ENCODE data around the gene TEX44.

Gene TEX44

GRCh38 chr2:231611273-231612108 is 18.8 kb downstream of the TEX44 start:
- ChIA-PET CTCF (interaction anchor here (0.5 to 4.0 kb wide), 9 partner anchors 10 to 192 kb away, joined by 3 to 37 read pairs (median 4); partner anchors contain the start of gene PTMA), POLR2A (interaction anchor here (1.2 to 4.0 kb wide), 2 partner anchors 62 to 104 kb away, joined by 3 to 44 read pairs; no protein-coding TSS in a partner anchor)
- DNase-seq (ENCODE audit: extremely low spot score), result no peak
- TF ChIP-seq FOXA1 (IDR thresholded peaks at IDR 0.05) (no peak), PKNOX1 (IDR thresholded peaks at IDR 0.05) (no peak), TARDBP (IDR thresholded peaks at IDR 0.05) (no peak), ELF4 (IDR thresholded peaks at IDR 0.05) (no peak), SUZ12 (IDR thresholded peaks at IDR 0.05) (no peak), FOXK2 (IDR thresholded peaks at IDR 0.05) (no peak), SP1 (IDR thresholded peaks at IDR 0.05) (no peak), ARNT (IDR thresholded peaks at IDR 0.05) (no peak), L3MBTL2 (conservative IDR thresholded peaks at IDR 0.05) (no peak), FOXM1 (IDR thresholded peaks at IDR 0.05; ENCODE audit: borderline replicate concordance) (no peak), NFRKB (IDR thresholded peaks at IDR 0.05) (no peak)

- TF ChIP-seq L3MBTL2 (conservative IDR thresholded peaks at IDR 0.05), result no peak
- TF ChIP-seq CTBP1 (IDR thresholded peaks at IDR 0.05; ENCODE audit: borderline replicate concordance), result no peak
- no peak for TF ChIP-seq ZNF384 (IDR thresholded peaks at IDR 0.05)
- no peak for TF ChIP-seq PKNOX1 (IDR thresholded peaks at IDR 0.05)
- TF ChIP-seq LEF1 (IDR thresholded peaks at IDR 0.05; ENCODE audit: borderline replicate concordance), result no peak
- no peak for TF ChIP-seq TARDBP (IDR thresholded peaks at IDR 0.05)
- TF ChIP-seq FOXK2 (IDR thresholded peaks at IDR 0.05), result no peak
- no peak for TF ChIP-seq ELF4 (IDR thresholded peaks at IDR 0.05)
- TF ChIP-seq FOXA1 (IDR thresholded peaks at IDR 0.05), result no peak
- TF ChIP-seq FOXM1 (IDR thresholded peaks at IDR 0.05; ENCODE audit: borderline replicate concordance), result no peak
- no peak for TF ChIP-seq BHLHE40 (IDR thresholded peaks at IDR 0.05; ENCODE audit: borderline replicate concordance)
- TF ChIP-seq HDGF (IDR thresholded peaks at IDR 0.05; ENCODE audit: borderline replicate concordance), result no peak
- no peak for TF ChIP-seq SP1 (IDR thresholded peaks at IDR 0.05)
- no peak for DNase-seq (ENCODE audit: extremely low spot score)
- ChIA-PET POLR2A (interaction anchor here (1.2 to 4.0 kb wide), 3 partner anchors 61 to 103 kb away, joined by 3 to 44 read pairs (median 8); no protein-coding TSS in a partner anchor), CTCF (interaction anchor here (0.5 to 4.0 kb wide), 9 partner anchors 11 to 191 kb away, joined by 3 to 37 read pairs (median 4); partner anchors contain the start of gene PTMA)
Measured at GRCh38 chr2:231612109-231612455, 19.4 kb downstream of the TEX44 start.

- ChIA-PET POLR2A (interaction anchor here (1.2 to 4.0 kb wide), 11 partner anchors 8 to 149 kb away, joined by 3 to 44 read pairs (median 8); partner anchors contain the start of gene NCL), CTCF (interaction anchor here (0.5 to 4.0 kb wide), 10 partner anchors 11 to 191 kb away, joined by 3 to 37 read pairs (median 4); partner anchors contain the start of gene PTMA)
- DNase-seq (ENCODE audit: extremely low spot score), result peak; percentile 89
- peak; percentile 37 for TF ChIP-seq L3MBTL2 (conservative IDR thresholded peaks at IDR 0.05)
- TF ChIP-seq NFRKB (IDR thresholded peaks at IDR 0.05), result no peak
- peak; percentile 74 for TF ChIP-seq FOXM1 (IDR thresholded peaks at IDR 0.05; ENCODE audit: borderline replicate concordance)
- no peak for TF ChIP-seq ZNF384 (IDR thresholded peaks at IDR 0.05)
Measured at GRCh38 chr2:231612456-231613330, 20.0 kb downstream of the TEX44 start.

GRCh38 chr2:231613331-231613662 is 20.6 kb downstream of the TEX44 start:
- no peak for DNase-seq (ENCODE audit: extremely low spot score)
- CTCF ChIA-PET, result interaction anchor here (0.6 to 4.0 kb wide), 4 partner anchors 10 to 101 kb away, joined by 4 to 37 read pairs (median 14); no protein-coding TSS in a partner anchor
- no peak for TF ChIP-seq FOXA1 (IDR thresholded peaks at IDR 0.05)
- TF ChIP-seq ZNF384 (IDR thresholded peaks at IDR 0.05), result no peak
- no peak for TF ChIP-seq L3MBTL2 (conservative IDR thresholded peaks at IDR 0.05)
- no peak for TF ChIP-seq SP1 (IDR thresholded peaks at IDR 0.05)
- no peak for TF ChIP-seq CTBP1 (IDR thresholded peaks at IDR 0.05; ENCODE audit: borderline replicate concordance)
- TF ChIP-seq FOXK2 (IDR thresholded peaks at IDR 0.05), result no peak
- TF ChIP-seq PKNOX1 (IDR thresholded peaks at IDR 0.05), result no peak
- TF ChIP-seq ELF4 (IDR thresholded peaks at IDR 0.05), result no peak
- no peak for TF ChIP-seq TARDBP (IDR thresholded peaks at IDR 0.05)
- TF ChIP-seq SUZ12 (IDR thresholded peaks at IDR 0.05), result no peak
- no peak for TF ChIP-seq LEF1 (IDR thresholded peaks at IDR 0.05; ENCODE audit: borderline replicate concordance)
- TF ChIP-seq HDGF (IDR thresholded peaks at IDR 0.05; ENCODE audit: borderline replicate concordance), result no peak
- no peak for TF ChIP-seq FOXM1 (IDR thresholded peaks at IDR 0.05; ENCODE audit: borderline replicate concordance)
- TF ChIP-seq ARNT (IDR thresholded peaks at IDR 0.05), result no peak
- TF ChIP-seq BHLHE40 (IDR thresholded peaks at IDR 0.05; ENCODE audit: borderline replicate concordance), result no peak
- TF ChIP-seq NFRKB (IDR thresholded peaks at IDR 0.05), result no peak
- POLR2A ChIA-PET, result interaction anchor here (0.9 to 4.0 kb wide), 19 partner anchors 8 to 149 kb away, joined by 3 to 44 read pairs (median 8); partner anchors contain the start of genes NCL and PTMA
